Ascending aorta (tissue), 2 donors: ENCODE measurements around the gene SNX30. TPM values are rescaled to one million over a fixed set of nuclear protein-coding genes. Genes with fewer than 3 reads are reported as not detected.
A peak's percentile ranks its signal among the peaks of the same experiment; 100 is the strongest.

ENCODE experiments used
- DNase-seq, 2 donors: peaks; one replicate each; pipeline ENCODE4 v3.0.0-alpha.2; 2019; ENCODE audit warnings: low spot score in 2 of 2
- H3K27ac ChIP-seq, 2 donors: fragments of 200-600 bp; sonication (generic); one replicate each; pipeline ENCODE4 v1.5.1; 2016 to 2017; ENCODE audit warnings: mild to moderate bottlenecking in 1 of 2
- H3K27me3 ChIP-seq: fragments of 200-600 bp; sonication (generic); one replicate; pipeline ENCODE4 v1.5.1; 2017
- H3K36me3 ChIP-seq, 2 donors: fragments of 200-600 bp; sonication (generic); one replicate each; pipeline ENCODE4 v1.5.1; 2016
- H3K4me1 ChIP-seq, 2 donors: fragments of 200-600 bp; sonication (generic); one replicate each; pipeline ENCODE4 v1.5.1; 2016 to 2017; ENCODE audit warnings: mild to moderate bottlenecking in 1 of 2
- H3K4me3 ChIP-seq, 2 donors: fragments of 200-600 bp; sonication (generic); one replicate each; pipeline ENCODE4 v1.5.1; 2016 to 2017; ENCODE audit warnings: mild to moderate bottlenecking in 1 of 2
- H3K9me3 ChIP-seq, 2 donors: fragments of 200-600 bp; sonication (generic); one replicate each; pipeline ENCODE4 v1.5.1; 2016
- CTCF ChIP-seq, 3 experiments: fragments of 200-600 bp in 2 of 3; fragments of 450-650 bp in 1 of 3; sonication (generic) in 2 of 3; IDR thresholded peaks; one replicate each; pipeline ENCODE4 v1.5.1; 2016 to 2019; ENCODE audit warnings: antibody characterized with exemption in 3 of 3, mild to moderate bottlenecking in 1 of 3, moderate library complexity in 1 of 3
- intact Hi-C: fragments of 100-400 bp; cut with DNase I; formaldehyde crosslinking; loops from one replicate; pipeline ENCODE4 v1.15.1; 2023
- total RNA-seq: library from RNA; depleted of rRNA; stranded (reverse); fragments of >200 nt; gene quantifications from one replicate; pipeline ENCODE4 v1.1.0, GENCODE V29; 2016

Gene SNX30
- total RNA-seq, 1 donor from 2014 or later, result 4.7 TPM

GRCh38 chr9:112792670-112793069, 42.1 kb downstream of the SNX30 start:
- DNase-seq, result no peak
- TF ChIP-seq CTCF (IDR thresholded peaks at IDR 0.05), result no peak
- H3K36me3 ChIP-seq, result no peaks in the 10 kb centered on the region
- intact Hi-C loops, result loop anchor here (5.0 kb wide), 2 partner anchors 40 to 75 kb away; partner anchors contain the start of genes INIP and SNX30
- no peaks in the 10 kb centered on the region for H3K9me3 ChIP-seq
- H3K4me3 ChIP-seq, result no peak overlapping the region
- H3K4me1 ChIP-seq, result peaks cover 9 to 17% of the 10 kb centered on the region in 2 donors
- H3K27me3 ChIP-seq, result no peaks in the 10 kb centered on the region
- H3K27ac ChIP-seq, result no peak overlapping the region

GRCh38 chr9:112793213-112793810, 42.8 kb downstream of the SNX30 start:
- peak; percentile 40 to 55 (median 44) for TF ChIP-seq CTCF (IDR thresholded peaks at IDR 0.05)
- Histone ChIP-seq H3K27me3 (no peaks in the 10 kb centered on the region), H3K9me3 (no peaks in the 10 kb centered on the region), H3K4me3 (no peak overlapping the region), H3K4me1 (peaks cover 9 to 17% of the 10 kb centered on the region in 2 donors), H3K36me3 (no peaks in the 10 kb centered on the region), H3K27ac (no peak overlapping the region)
- intact Hi-C loops, result loop anchor here (5.0 kb wide), 2 partner anchors 41 to 76 kb away; partner anchors contain the start of genes INIP and SNX30
- DNase-seq, result peak in 1 of 2 donors; percentile 72

- Histone ChIP-seq H3K27ac (no peak overlapping the region), H3K4me1 (peaks cover 4 to 7% of the 10 kb centered on the region in 2 donors), H3K4me3 (no peak overlapping the region), H3K36me3 (no peaks in the 10 kb centered on the region), H3K27me3 (no peaks in the 10 kb centered on the region), H3K9me3 (no peaks in the 10 kb centered on the region)
- intact Hi-C loops, result loop anchor here (5.0 kb wide), 2 partner anchors 42 to 77 kb away; partner anchors contain the start of genes INIP and SNX30
- TF ChIP-seq CTCF (IDR thresholded peaks at IDR 0.05), result no peak
- no peak for DNase-seq
Measured at GRCh38 chr9:112794731-112795130, 44.2 kb downstream of the SNX30 start.

- intact Hi-C loops, result no loop called here
- TF ChIP-seq CTCF (IDR thresholded peaks at IDR 0.05), result no peak
- peaks cover 2 to 4% of the 10 kb centered on the region in 2 donors for H3K4me1 ChIP-seq
- no peaks in the 10 kb centered on the region for H3K27me3 ChIP-seq
- H3K9me3 ChIP-seq, result no peaks in the 10 kb centered on the region
- no peak for DNase-seq
- H3K36me3 ChIP-seq, result no peaks in the 10 kb centered on the region
- no peak overlapping the region for H3K4me3 ChIP-seq
- H3K27ac ChIP-seq, result no peak overlapping the region
Measured at GRCh38 chr9:112795921-112796320, 45.4 kb downstream of the SNX30 start.

GRCh38 chr9:112796485-112796884, 45.9 kb downstream of the SNX30 start:
- H3K27me3 ChIP-seq, result no peaks in the 10 kb centered on the region
- TF ChIP-seq CTCF (IDR thresholded peaks at IDR 0.05), result no peak
- intact Hi-C loops, result no loop called here

More at GRCh38 chr9:112796485-112796884, 45.9 kb downstream of the SNX30 start:
- Histone ChIP-seq H3K27ac (no peak overlapping the region), H3K36me3 (no peaks in the 10 kb centered on the region), H3K9me3 (no peaks in the 10 kb centered on the region), H3K4me1 (peaks cover 2 to 4% of the 10 kb centered on the region in 2 donors), H3K4me3 (no peak overlapping the region)
- no peak for DNase-seq
